ENCODE data around the gene GMNC.
A peak's percentile ranks its signal among the peaks of the same experiment; 100 is the strongest.

The GMNC gene

DNA sequence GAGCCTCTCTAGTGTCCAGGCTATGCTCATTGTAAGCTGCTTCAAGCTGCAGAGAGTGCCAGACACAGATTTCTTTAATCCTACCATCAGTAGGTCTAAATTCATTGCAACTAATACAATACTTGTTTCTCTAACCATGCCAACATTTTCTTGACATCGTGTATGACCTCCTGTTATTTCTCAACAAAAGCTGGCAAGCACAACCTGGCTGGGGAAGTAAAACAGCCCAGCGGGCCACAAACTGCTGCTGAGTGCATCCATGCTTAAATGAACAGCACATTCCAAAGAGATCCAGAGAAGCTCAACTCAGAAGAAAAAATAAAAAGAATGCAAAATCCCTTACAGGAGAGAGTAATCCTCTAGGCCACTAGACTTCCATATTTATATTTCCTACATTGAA, 36.5 kb downstream of the GMNC start:
- no peak overlapping the region for H3K14ac ChIP-seq (ENCODE audit: low read length)
- no peak overlapping the region for H3K27ac ChIP-seq (ENCODE audit: low read depth, low read length)
- H3K23ac ChIP-seq (ENCODE audit: low read length), result no peak overlapping the region
- H2BK12ac ChIP-seq (ENCODE audit: low read length), result no peak overlapping the region
- no peak overlapping the region for H3K4ac ChIP-seq (ENCODE audit: low read depth, low read length)
- H2AK5ac ChIP-seq (ENCODE audit: low read length), result no peak overlapping the region
- no peak overlapping the region for H4K91ac ChIP-seq (ENCODE audit: low read depth, low read length)
- H3K9ac ChIP-seq (ENCODE audit: low read length), result no peak overlapping the region
- no peak overlapping the region for H4K8ac ChIP-seq (ENCODE audit: low read depth, low read length)
- no peak overlapping the region for H3K18ac ChIP-seq (ENCODE audit: low read length)
- H3K79me1 ChIP-seq (ENCODE audit: low read length), result no peaks in the 10 kb centered on the region
- no peak for DNase-seq
- no peak overlapping the region for H3K4me3 ChIP-seq (ENCODE audit: low read depth, low read length)
- H3K27me3 ChIP-seq (ENCODE audit: insufficient read depth, low read length), result no peaks in the 10 kb centered on the region
- H3K4me2 ChIP-seq (ENCODE audit: low read length), result no peak overlapping the region
- H3K36me3 ChIP-seq (ENCODE audit: control insufficient read depth in 1 of 2, insufficient read depth in 2 of 2, low read length in 2 of 2), result no peaks in the 10 kb centered on the region
- no peak overlapping the region for H2AFZ ChIP-seq (ENCODE audit: insufficient read depth, low read length, poor library complexity)
- no peak overlapping the region for H2BK120ac ChIP-seq (ENCODE audit: insufficient read depth, low read length, poor library complexity)
- no peak overlapping the region for H4K12ac ChIP-seq (ENCODE audit: low read depth, low read length)
- H3K79me2 ChIP-seq (ENCODE audit: control insufficient read depth, insufficient read depth, low read length, poor library complexity), result no peaks in the 10 kb centered on the region
- H3K4me1 ChIP-seq (ENCODE audit: control insufficient read depth in 1 of 2, insufficient read depth in 2 of 2, low read length in 2 of 2), result no peaks in the 10 kb centered on the region
- H3K9me3 ChIP-seq (ENCODE audit: insufficient read depth, low read depth, low read length), result no peaks in the 10 kb centered on the region
- no CpG with 5 or more reads among the region's 2 CpGs for WGBS (ENCODE audit: extremely low coverage, insufficient coverage, insufficient read length)
- H2BK5ac ChIP-seq (ENCODE audit: low read depth, low read length, poor library complexity), result no peak overlapping the region

DNA sequence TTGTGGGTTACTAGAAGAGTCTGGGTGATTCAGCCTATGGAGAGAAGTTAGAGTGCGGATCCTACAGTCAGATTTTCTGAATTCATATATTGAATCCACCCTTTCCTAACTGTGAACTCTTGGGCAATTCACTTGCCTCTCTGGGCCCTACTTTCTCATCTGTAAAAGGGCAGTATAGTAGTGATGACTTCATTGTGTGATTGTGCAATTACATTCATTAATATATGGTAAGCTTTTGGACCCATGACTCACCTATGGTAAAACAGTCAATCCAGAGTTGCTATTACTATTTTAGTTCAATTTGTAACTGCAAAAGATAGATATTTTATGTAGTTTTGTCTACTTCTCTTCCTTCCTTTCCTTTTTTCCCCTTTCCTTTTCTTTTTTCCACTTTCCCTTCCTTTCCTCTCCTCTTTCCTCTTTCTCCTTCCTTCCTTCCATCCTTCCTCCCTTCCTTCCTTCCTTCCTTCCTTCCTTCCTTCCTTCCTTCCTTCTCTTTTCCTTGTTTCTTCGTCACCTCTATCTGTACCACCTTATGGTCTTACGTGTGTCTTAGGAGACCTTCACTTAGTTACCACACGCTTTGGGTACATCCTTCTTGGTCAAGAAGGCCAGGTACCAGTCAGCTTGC, 37.0 kb downstream of the GMNC start:
- no peak overlapping the region for H2AK5ac ChIP-seq (ENCODE audit: low read length)
- H3K79me2 ChIP-seq (ENCODE audit: control insufficient read depth, insufficient read depth, low read length, poor library complexity), result no peaks in the 10 kb centered on the region
- no peaks in the 10 kb centered on the region for H3K79me1 ChIP-seq (ENCODE audit: low read length)
- H2BK12ac ChIP-seq (ENCODE audit: low read length), result no peak overlapping the region
- H2BK120ac ChIP-seq (ENCODE audit: insufficient read depth, low read length, poor library complexity), result no peak overlapping the region
- H3K36me3 ChIP-seq (ENCODE audit: control insufficient read depth in 1 of 2, insufficient read depth in 2 of 2, low read length in 2 of 2), result no peaks in the 10 kb centered on the region
- no peak overlapping the region for H3K18ac ChIP-seq (ENCODE audit: low read length)
- H2BK5ac ChIP-seq (ENCODE audit: low read depth, low read length, poor library complexity), result no peak overlapping the region
- H3K9ac ChIP-seq (ENCODE audit: low read length), result no peak overlapping the region
- H3K4me3 ChIP-seq (ENCODE audit: low read depth, low read length), result no peak overlapping the region
- H2AFZ ChIP-seq (ENCODE audit: insufficient read depth, low read length, poor library complexity), result no peak overlapping the region
- no peak overlapping the region for H3K4ac ChIP-seq (ENCODE audit: low read depth, low read length)
- H3K4me2 ChIP-seq (ENCODE audit: low read length), result no peak overlapping the region
- no peak overlapping the region for H4K91ac ChIP-seq (ENCODE audit: low read depth, low read length)
- no peak overlapping the region for H4K8ac ChIP-seq (ENCODE audit: low read depth, low read length)
- H4K12ac ChIP-seq (ENCODE audit: low read depth, low read length), result no peak overlapping the region
- no peak overlapping the region for H3K27ac ChIP-seq (ENCODE audit: low read depth, low read length)
- no peak for DNase-seq
- no peaks in the 10 kb centered on the region for H3K9me3 ChIP-seq (ENCODE audit: insufficient read depth, low read depth, low read length)
- H3K4me1 ChIP-seq (ENCODE audit: control insufficient read depth in 1 of 2, insufficient read depth in 2 of 2, low read length in 2 of 2), result no peaks in the 10 kb centered on the region
- H3K14ac ChIP-seq (ENCODE audit: low read length), result no peak overlapping the region
- H3K27me3 ChIP-seq (ENCODE audit: insufficient read depth, low read length), result no peaks in the 10 kb centered on the region
- no CpG with 5 or more reads among the region's 4 CpGs for WGBS (ENCODE audit: extremely low coverage, insufficient coverage, insufficient read length)
- H3K23ac ChIP-seq (ENCODE audit: low read length), result no peak overlapping the region

DNA sequence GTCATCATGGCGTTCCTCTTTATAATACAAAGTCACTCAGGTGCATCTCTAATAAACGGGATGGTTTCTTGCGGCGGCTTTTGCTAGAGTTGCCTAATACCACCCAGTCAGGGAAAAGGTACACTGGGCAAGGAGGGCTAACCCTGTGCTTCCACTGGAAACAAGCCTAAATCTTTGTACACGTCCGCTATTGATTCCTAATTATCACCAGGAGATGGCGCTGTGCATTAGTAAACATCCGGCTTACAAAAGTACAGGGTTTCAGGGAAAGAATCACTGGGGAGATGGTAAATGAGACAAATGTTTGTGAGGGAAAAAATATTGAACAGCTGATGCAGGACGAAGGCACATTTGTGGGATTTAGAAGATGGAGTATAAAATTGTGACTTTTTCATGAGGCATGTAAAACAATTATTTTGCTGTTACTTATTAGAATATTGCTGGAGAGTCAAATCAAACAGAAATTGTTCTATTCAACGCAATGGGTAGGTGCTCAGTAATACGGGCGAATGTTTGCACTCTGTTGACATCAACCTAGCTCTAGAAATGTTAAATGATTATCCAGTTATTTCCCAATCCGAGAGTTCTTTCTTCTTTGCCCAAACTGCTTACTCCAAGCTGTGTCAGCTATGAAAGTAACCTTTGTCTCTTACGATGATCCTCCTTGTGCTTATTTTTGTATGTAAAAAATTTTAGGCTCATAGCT, 50.6 kb downstream of the GMNC start:
- Histone ChIP-seq H4K12ac (ENCODE audit: low read depth, low read length) (no peak overlapping the region), H3K36me3 (ENCODE audit: control insufficient read depth in 1 of 2, insufficient read depth in 2 of 2, low read length in 2 of 2) (no peaks in the 10 kb centered on the region), H4K91ac (ENCODE audit: low read depth, low read length) (no peak overlapping the region), H2BK5ac (ENCODE audit: low read depth, low read length, poor library complexity) (no peak overlapping the region), H3K79me2 (ENCODE audit: control insufficient read depth, insufficient read depth, low read length, poor library complexity) (no peaks in the 10 kb centered on the region), H4K8ac (ENCODE audit: low read depth, low read length) (no peak overlapping the region), H3K4me2 (ENCODE audit: low read length) (no peak overlapping the region), H3K79me1 (ENCODE audit: low read length) (no peaks in the 10 kb centered on the region), H2AFZ (ENCODE audit: insufficient read depth, low read length, poor library complexity) (no peak overlapping the region), H3K23ac (ENCODE audit: low read length) (no peak overlapping the region), H3K18ac (ENCODE audit: low read length) (no peak overlapping the region), H3K4me1 (ENCODE audit: control insufficient read depth in 1 of 2, insufficient read depth in 2 of 2, low read length in 2 of 2) (no peaks in the 10 kb centered on the region), H3K14ac (ENCODE audit: low read length) (no peak overlapping the region), H2BK120ac (ENCODE audit: insufficient read depth, low read length, poor library complexity) (no peak overlapping the region), H3K4me3 (ENCODE audit: low read depth, low read length) (no peak overlapping the region), H3K27me3 (ENCODE audit: insufficient read depth, low read length) (no peaks in the 10 kb centered on the region), H3K9me3 (ENCODE audit: insufficient read depth, low read depth, low read length) (no peaks in the 10 kb centered on the region), H2AK5ac (ENCODE audit: low read length) (no peak overlapping the region), H3K4ac (ENCODE audit: low read depth, low read length) (no peak overlapping the region), H3K9ac (ENCODE audit: low read length) (no peak overlapping the region), H2BK12ac (ENCODE audit: low read length) (no peak overlapping the region), H3K27ac (ENCODE audit: low read depth, low read length) (no peak overlapping the region)
- no CpG with 5 or more reads among the region's 14 CpGs for WGBS (ENCODE audit: extremely low coverage, insufficient coverage, insufficient read length)
- peak; percentile 43 to 84 for DNase-seq

DNA sequence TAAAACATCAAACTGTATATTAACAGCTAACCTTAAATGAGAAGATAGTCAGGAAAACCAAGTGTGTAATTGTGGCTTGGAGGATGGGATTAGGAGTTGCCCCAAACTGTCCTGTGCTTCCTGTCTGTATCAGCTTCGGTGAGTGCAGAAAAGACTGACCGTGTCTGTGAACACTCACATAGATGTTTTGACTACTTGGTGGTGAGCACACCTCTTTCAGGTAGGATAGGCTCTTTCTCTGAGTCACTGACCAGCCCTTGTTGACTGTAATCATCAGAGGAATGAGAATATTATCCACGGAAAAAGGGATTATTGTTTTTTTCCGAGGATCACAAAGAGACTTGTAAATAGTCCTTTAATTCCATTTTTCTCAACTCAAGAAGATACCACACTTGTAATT, 51.5 kb downstream of the GMNC start:
- no peak for DNase-seq
- no peak overlapping the region for H3K4me2 ChIP-seq (ENCODE audit: low read length)
- H4K12ac ChIP-seq (ENCODE audit: low read depth, low read length), result no peak overlapping the region
- H2AFZ ChIP-seq (ENCODE audit: insufficient read depth, low read length, poor library complexity), result no peak overlapping the region
- H3K79me2 ChIP-seq (ENCODE audit: control insufficient read depth, insufficient read depth, low read length, poor library complexity), result no peaks in the 10 kb centered on the region
- H3K79me1 ChIP-seq (ENCODE audit: low read length), result no peaks in the 10 kb centered on the region
- no peak overlapping the region for H3K23ac ChIP-seq (ENCODE audit: low read length)
- H3K9ac ChIP-seq (ENCODE audit: low read length), result no peak overlapping the region
- no peak overlapping the region for H3K4ac ChIP-seq (ENCODE audit: low read depth, low read length)
- H2BK5ac ChIP-seq (ENCODE audit: low read depth, low read length, poor library complexity), result no peak overlapping the region
- H3K14ac ChIP-seq (ENCODE audit: low read length), result no peak overlapping the region
- no peak overlapping the region for H4K8ac ChIP-seq (ENCODE audit: low read depth, low read length)
- no peaks in the 10 kb centered on the region for H3K4me1 ChIP-seq (ENCODE audit: control insufficient read depth in 1 of 2, insufficient read depth in 2 of 2, low read length in 2 of 2)
- WGBS (ENCODE audit: extremely low coverage, insufficient coverage, insufficient read length), result no CpG with 5 or more reads among the region's 4 CpGs
- no peak overlapping the region for H2BK120ac ChIP-seq (ENCODE audit: insufficient read depth, low read length, poor library complexity)
- no peaks in the 10 kb centered on the region for H3K9me3 ChIP-seq (ENCODE audit: insufficient read depth, low read depth, low read length)
- H2BK12ac ChIP-seq (ENCODE audit: low read length), result no peak overlapping the region
- H3K27me3 ChIP-seq (ENCODE audit: insufficient read depth, low read length), result no peaks in the 10 kb centered on the region
- H3K18ac ChIP-seq (ENCODE audit: low read length), result no peak overlapping the region
- no peaks in the 10 kb centered on the region for H3K36me3 ChIP-seq (ENCODE audit: control insufficient read depth in 1 of 2, insufficient read depth in 2 of 2, low read length in 2 of 2)
- no peak overlapping the region for H3K4me3 ChIP-seq (ENCODE audit: low read depth, low read length)
- H2AK5ac ChIP-seq (ENCODE audit: low read length), result no peak overlapping the region
- H4K91ac ChIP-seq (ENCODE audit: low read depth, low read length), result no peak overlapping the region
- H3K27ac ChIP-seq (ENCODE audit: low read depth, low read length), result no peak overlapping the region

All from trophoblast cell (in vitro differentiated cells and primary cell).